ENCODE measurements around the gene CELF5. TPM values are rescaled to one million over a fixed set of nuclear protein-coding genes. Genes with fewer than 3 reads are reported as not detected.

The CELF5 gene
- total and polyA plus RNA-seq, 9 of the 15 experiments (the other 6 are each of a cell fraction or from before 2014, with no cell fraction given): 0.01 to 0.56 (median 0.22) TPM

- TF ChIP-seq, protein P1, sequence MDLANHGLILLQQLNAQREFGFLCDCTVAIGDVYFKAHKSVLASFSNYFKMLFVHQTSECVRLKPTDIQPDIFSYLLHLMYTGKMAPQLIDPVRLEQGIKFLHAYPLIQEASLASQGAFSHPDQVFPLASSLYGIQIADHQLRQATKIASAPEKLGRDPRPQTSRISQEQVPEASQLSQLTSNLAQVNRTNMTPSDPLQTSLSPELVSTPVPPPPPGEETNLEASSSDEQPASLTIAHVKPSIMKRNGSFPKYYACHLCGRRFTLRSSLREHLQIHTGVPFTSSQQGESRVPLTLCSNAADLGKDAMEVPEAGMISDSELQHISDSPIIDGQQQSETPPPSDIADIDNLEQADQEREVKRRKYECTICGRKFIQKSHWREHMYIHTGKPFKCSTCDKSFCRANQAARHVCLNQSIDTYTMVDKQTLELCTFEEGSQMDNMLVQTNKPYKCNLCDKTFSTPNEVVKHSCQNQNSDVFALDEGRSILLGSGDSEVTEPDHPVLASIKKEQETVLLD (IDR thresholded peaks at IDR 0.05): no peak
- no peak for TF ChIP-seq HSF4 (CRISPR knock-in tag; IDR thresholded peaks at IDR 0.05; ENCODE audit: borderline replicate concordance)
- no peak for TF ChIP-seq NONO (IDR thresholded peaks at IDR 0.05; ENCODE audit: low read depth in 2 of 2, low read length in 1 of 2)
- peak; percentile 46; the same call in 1 of the 2 replicates for TF ChIP-seq TOE1 (IDR thresholded peaks at IDR 0.05; ENCODE audit: borderline replicate concordance)
- TF ChIP-seq TOE1 (CRISPR knock-in tag; IDR thresholded peaks at IDR 0.05; ENCODE audit: borderline replicate concordance, low read depth): no peak
- TF ChIP-seq ZC3H11A (IDR thresholded peaks at IDR 0.05; ENCODE audit: low read depth, low read length): no peak
- TF ChIP-seq MITF (IDR thresholded peaks at IDR 0.05): no peak
- TF ChIP-seq DACH1 (IDR thresholded peaks at IDR 0.05; ENCODE audit: partially characterized antibody): peak; percentile 83
- no peak for TF ChIP-seq HMG20A (CRISPR knock-in tag; conservative IDR thresholded peaks at IDR 0.05)
- TF ChIP-seq, protein P2, sequence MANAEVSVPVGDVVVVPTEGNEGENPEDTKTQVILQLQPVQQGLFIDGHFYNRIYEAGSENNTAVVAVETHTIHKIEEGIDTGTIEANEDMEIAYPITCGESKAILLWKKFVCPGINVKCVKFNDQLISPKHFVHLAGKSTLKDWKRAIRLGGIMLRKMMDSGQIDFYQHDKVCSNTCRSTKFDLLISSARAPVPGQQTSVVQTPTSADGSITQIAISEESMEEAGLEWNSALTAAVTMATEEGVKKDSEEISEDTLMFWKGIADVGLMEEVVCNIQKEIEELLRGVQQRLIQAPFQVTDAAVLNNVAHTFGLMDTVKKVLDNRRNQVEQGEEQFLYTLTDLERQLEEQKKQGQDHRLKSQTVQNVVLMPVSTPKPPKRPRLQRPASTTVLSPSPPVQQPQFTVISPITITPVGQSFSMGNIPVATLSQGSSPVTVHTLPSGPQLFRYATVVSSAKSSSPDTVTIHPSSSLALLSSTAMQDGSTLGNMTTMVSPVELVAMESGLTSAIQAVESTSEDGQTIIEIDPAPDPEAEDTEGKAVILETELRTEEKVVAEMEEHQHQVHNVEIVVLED (CRISPR knock-in tag; IDR thresholded peaks at IDR 0.05): no peak
- TF ChIP-seq ZNF347 (CRISPR knock-in tag; IDR thresholded peaks at IDR 0.05; ENCODE audit: low read depth): no peak
- no peak for TF ChIP-seq ZNF253 (CRISPR knock-in tag; conservative IDR thresholded peaks at IDR 0.05)
- no peak for TF ChIP-seq FIP1L1 (IDR thresholded peaks at IDR 0.05; ENCODE audit: low read depth, low read length, poor library complexity, severe bottlenecking)
- TF ChIP-seq NFATC3 (IDR thresholded peaks at IDR 0.05): no peak
- TF ChIP-seq CBFB (CRISPR knock-in tag; IDR thresholded peaks at IDR 0.05): no peak; the same call in 1 of the 2 replicates
- TF ChIP-seq ZFP36 (IDR thresholded peaks at IDR 0.05; ENCODE audit: low read depth, low read length, partially characterized antibody): peak; percentile 100
- peak; percentile 53; the same call in 1 of the 2 replicates for TF ChIP-seq EP300 (IDR thresholded peaks at IDR 0.05; ENCODE audit: low read length)
- TF ChIP-seq RAD21 (CRISPR knock-in tag; conservative IDR thresholded peaks at IDR 0.05 in 1 of 2, IDR thresholded peaks at IDR 0.05 in 1 of 2): no peak; a peak in 1 of 4 replicates
- peak; percentile 66 for TF ChIP-seq ASH1L (IDR thresholded peaks at IDR 0.05; ENCODE audit: borderline replicate concordance, low read depth, partially characterized antibody)
- TF ChIP-seq CBX5 (IDR thresholded peaks at IDR 0.05; ENCODE audit: borderline replicate concordance, low read depth): no peak
- no peak for TF ChIP-seq PRMT5 (CRISPR knock-in tag; IDR thresholded peaks at IDR 0.05)
- no peak for TF ChIP-seq GTF2E2 (tag; IDR thresholded peaks at IDR 0.05)
- no peak for TF ChIP-seq NFE2 (IDR thresholded peaks at IDR 0.05; ENCODE audit: low read depth)
- TF ChIP-seq STAT5A (IDR thresholded peaks at IDR 0.05; ENCODE audit: borderline replicate concordance, low read length): no peak
Measured at GRCh38 chr19:3183721-3184641, 40.5 kb upstream of the CELF5 start (continued).

Data from K562 (cell line).